Subcutaneous adipose tissue (tissue), 4 donors: ENCODE data around the gene KDM5C. TPM values are rescaled to one million over a fixed set of nuclear protein-coding genes. Genes with fewer than 3 reads are reported as not detected.

ENCODE experiments used
- small RNA-seq: library from RNA; depleted of rRNA; stranded (forward); fragments of <200 nt; gene quantifications from one replicate; pipeline ENCODE3, GENCODE V24; 2016
- total RNA-seq, 4 donors: library from RNA; depleted of rRNA; stranded (reverse); fragments of >200 nt; gene quantifications; one replicate each; pipeline ENCODE4 v1.1.0, GENCODE V29; 2016
- TF ChIP-seq, protein P1 (sequence below): fragments of 450-650 bp; IDR thresholded peaks from one replicate; pipeline ENCODE4 v1.5.1; 2016; ENCODE audit warnings: low read depth, mild to moderate bottlenecking, control low read depth, antibody characterized with exemption, moderate library complexity

KDM5C gene
- total RNA-seq, 4 donors from 2014 or later = 43.7 to 71.6 (median 48.8) TPM

DNA sequence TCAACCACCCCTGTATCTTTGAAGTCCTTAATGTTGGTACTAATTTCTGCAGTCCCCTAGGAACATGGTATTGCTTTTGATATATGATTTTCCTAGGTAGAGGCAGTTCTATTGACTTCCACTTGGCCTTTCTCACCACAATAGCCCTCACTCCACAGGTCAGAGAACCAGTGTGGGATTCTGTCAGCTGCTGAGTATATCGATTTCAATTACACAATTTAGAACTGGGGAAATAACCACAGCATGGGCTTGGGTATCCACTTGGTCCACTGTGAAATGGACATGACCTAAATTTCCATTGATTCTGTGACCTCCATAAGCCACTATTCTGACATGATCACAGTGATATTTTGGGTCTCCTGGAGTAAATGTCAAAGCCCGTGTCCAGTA is 68.8 kb downstream of the KDM5C start:
- TF ChIP-seq, protein P1, sequence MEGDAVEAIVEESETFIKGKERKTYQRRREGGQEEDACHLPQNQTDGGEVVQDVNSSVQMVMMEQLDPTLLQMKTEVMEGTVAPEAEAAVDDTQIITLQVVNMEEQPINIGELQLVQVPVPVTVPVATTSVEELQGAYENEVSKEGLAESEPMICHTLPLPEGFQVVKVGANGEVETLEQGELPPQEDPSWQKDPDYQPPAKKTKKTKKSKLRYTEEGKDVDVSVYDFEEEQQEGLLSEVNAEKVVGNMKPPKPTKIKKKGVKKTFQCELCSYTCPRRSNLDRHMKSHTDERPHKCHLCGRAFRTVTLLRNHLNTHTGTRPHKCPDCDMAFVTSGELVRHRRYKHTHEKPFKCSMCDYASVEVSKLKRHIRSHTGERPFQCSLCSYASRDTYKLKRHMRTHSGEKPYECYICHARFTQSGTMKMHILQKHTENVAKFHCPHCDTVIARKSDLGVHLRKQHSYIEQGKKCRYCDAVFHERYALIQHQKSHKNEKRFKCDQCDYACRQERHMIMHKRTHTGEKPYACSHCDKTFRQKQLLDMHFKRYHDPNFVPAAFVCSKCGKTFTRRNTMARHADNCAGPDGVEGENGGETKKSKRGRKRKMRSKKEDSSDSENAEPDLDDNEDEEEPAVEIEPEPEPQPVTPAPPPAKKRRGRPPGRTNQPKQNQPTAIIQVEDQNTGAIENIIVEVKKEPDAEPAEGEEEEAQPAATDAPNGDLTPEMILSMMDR = no peak

DNA sequence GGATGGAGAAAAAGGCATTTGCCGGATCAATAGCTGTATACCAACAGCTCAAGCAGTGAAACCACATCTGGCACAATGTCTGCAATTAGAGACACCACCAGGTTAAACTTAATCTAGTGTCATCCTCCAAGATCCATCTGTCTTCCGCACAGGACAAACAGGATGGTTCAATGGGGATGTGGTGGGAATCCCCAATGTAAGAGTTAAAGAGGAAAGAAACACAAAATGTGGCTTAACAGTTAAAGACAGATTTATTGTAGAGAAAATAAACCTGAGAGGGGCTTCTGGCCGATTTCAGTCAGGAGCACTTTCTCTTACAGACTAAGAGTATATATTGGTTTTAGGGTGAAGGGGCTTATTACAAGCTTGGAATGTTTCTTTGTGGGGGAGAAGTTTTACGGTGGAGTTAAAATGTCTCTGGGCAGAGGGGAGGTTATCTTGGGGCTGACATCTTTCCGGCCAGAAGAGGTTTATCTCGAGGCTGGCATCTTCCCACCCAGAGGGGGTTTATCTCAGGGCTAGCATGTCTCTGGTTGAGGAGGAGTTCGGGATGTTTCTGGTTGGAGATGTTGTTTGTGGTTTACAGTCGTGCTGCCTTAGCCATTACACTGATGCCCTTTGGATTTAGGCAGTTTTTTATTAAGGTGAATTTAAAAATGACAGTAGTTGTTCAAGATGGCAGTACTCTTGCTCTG is 69.3 kb downstream of the KDM5C start:
- TF ChIP-seq, protein P1 = no peak

DNA sequence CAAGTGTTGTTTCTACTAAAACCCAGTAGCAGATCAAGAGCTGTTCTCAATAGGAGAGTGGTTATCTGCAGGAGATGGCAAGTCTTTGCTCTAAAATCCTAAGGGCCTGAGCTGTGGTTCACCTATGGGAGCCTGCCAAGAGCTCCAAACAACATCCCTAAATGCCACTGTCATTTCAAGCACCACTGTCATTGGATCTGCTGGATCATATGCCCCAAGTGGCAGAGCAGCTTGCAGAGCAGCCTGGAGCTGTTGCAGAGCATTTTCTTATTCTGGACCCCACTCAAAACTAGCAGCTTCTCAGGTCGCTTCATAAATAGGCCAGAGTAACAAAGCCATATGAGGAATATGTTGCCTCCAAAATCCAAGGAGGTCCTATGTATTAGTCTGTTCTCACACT is 71.4 kb downstream of the KDM5C start:
- TF ChIP-seq, protein P1 = no peak

Small RNAs within 50 kb of the gene (small RNA-seq; reads per million reads assigned to genes)
- gene AL139396.1 (not detected), gene MIR6894 (0.73 reads per million), gene MIR6895 (not detected)

Other genes with a start within 250 kb of the KDM5C start
- 1 to 10 TPM in 1 of 4 donors, under 1 TPM in 3; 0.33 to 1.1 (median 0.73) TPM for gene GPR173, start 176.4 kb downstream of the KDM5C start, total RNA-seq
- gene TSPYL2, start 142.8 kb downstream of the KDM5C start, total RNA-seq = 10 to 100 TPM; 33.5 to 56.6 (median 43.5) TPM
- 10 to 100 TPM; 14.6 to 41.3 (median 19.0) TPM for gene KANTR, start 131.1 kb downstream of the KDM5C start, total RNA-seq
- 10 to 100 TPM; 13.0 to 24.5 (median 19.2) TPM for gene IQSEC2, start 56.4 kb upstream of the KDM5C start, total RNA-seq
- gene SMC1A, start 197.4 kb upstream of the KDM5C start, total RNA-seq = 10 to 100 TPM; 21.6 to 43.3 (median 33.3) TPM
- gene RIBC1, start 197.7 kb upstream of the KDM5C start, total RNA-seq = under 1 TPM in 1 of 4 donors, not detected in 3; 0.51 TPM
- gene HSD17B10, start 209.2 kb upstream of the KDM5C start, total RNA-seq = 10 to 100 TPM; 39.4 to 98.9 (median 54.8) TPM